H1 (cell line): ENCODE results near the gene LAMC3. TPM values are rescaled to one million over a fixed set of nuclear protein-coding genes. Genes with fewer than 3 reads are reported as not detected.
A peak's percentile ranks its signal among the peaks of the same experiment; 100 is the strongest.

ENCODE experiments used
- CTCF ChIA-PET: fragments of 300-600 bp; sonication (Branson Sonifier 250); formaldehyde crosslinking; loops from one replicate; lab custom pipeline; 2021; ENCODE audit not compliant: partially characterized antibody; lab: Charles Lee
- POLR2A ChIA-PET: fragments of 300-600 bp; sonication (Branson Sonifier 250); formaldehyde crosslinking; loops from one replicate; lab custom pipeline; 2021; ENCODE audit warnings: inconsistent platforms; ENCODE audit not compliant: partially characterized antibody; lab: Charles Lee
- DNase-seq, 2 experiments: peaks; one replicate each; pipeline versions ENCODE4 v3.0.0 to v3.0.0-alpha.2; 2010 to 2022; ENCODE audit warnings: low spot score in 2 of 2, low read depth in 1 of 2, mixed read lengths in 1 of 2
- FAIRE-seq: peaks from 2 replicates; lab custom pipeline; 2011; peaks lifted over from hg19 to GRCh38; lab: Jason Lieb, UNC
- H2AFZ ChIP-seq: 2 replicates; pipeline ENCODE4 v1.8.1; 2012; ENCODE audit warnings: low read length, inconsistent platforms
- H2AK5ac ChIP-seq: 2 replicates; pipeline ENCODE4 v1.6.1; 2013; ENCODE audit warnings: low read depth, low read length
- H2BK120ac ChIP-seq: replicated peaks from 2 replicates; pipeline ENCODE3; 2013; ENCODE audit warnings: low read depth, low read length, inconsistent platforms
- H2BK12ac ChIP-seq: 2 replicates; pipeline ENCODE4 v1.6.1; 2013; ENCODE audit warnings: low read depth, low read length
- H2BK15ac ChIP-seq: 2 replicates; pipeline ENCODE4 v1.6.1; 2013; ENCODE audit warnings: low read length
- H2BK20ac ChIP-seq: 2 replicates; pipeline ENCODE4 v1.6.1; 2013; ENCODE audit warnings: low read length
- H2BK5ac ChIP-seq: 2 replicates; pipeline ENCODE4 v1.6.1; 2013; ENCODE audit warnings: low read depth, low read length
- H3K14ac ChIP-seq: 2 replicates; pipeline ENCODE4 v1.6.1; 2013; ENCODE audit warnings: inconsistent platforms; ENCODE audit not compliant: insufficient read length
- H3K18ac ChIP-seq: 2 replicates; pipeline ENCODE4 v1.6.1; 2013; ENCODE audit warnings: low read length; ENCODE audit errors: extremely low read depth
- H3K23ac ChIP-seq: 2 replicates; pipeline ENCODE4 v1.6.1; 2013; ENCODE audit warnings: inconsistent platforms; ENCODE audit not compliant: insufficient read length
- H3K23me2 ChIP-seq: 2 replicates; pipeline ENCODE4 v1.6.1; 2013; ENCODE audit warnings: low read depth, low read length
- H3K27ac ChIP-seq: 2 replicates; pipeline ENCODE4 v1.6.1; 2011; ENCODE audit warnings: low read depth, low read length, inconsistent platforms
- H3K27me3 ChIP-seq, 4 experiments: replicated peaks in 1 of 4; 1 replicate in 1 of 4; 2 replicates in 3 of 4; pipeline versions ENCODE4 v1.6.1 to v1.8.1; 2011 to 2013; ENCODE audit warnings: low read length in 3 of 4, mild to moderate bottlenecking in 3 of 4, inconsistent platforms in 2 of 4, mixed read lengths in 2 of 4, moderate library complexity in 1 of 4; ENCODE audit not compliant: control insufficient read depth in 3 of 4, insufficient read depth in 3 of 4; ENCODE audit errors: extremely low read depth in 1 of 4
- H3K36me3 ChIP-seq, 4 experiments: 2 replicates each; pipeline versions ENCODE4 v1.6.1 to v1.8.1; 2011 to 2013; ENCODE audit warnings: mild to moderate bottlenecking in 4 of 4, low read length in 3 of 4, moderate library complexity in 2 of 4, control low read depth in 1 of 4, inconsistent platforms in 1 of 4; ENCODE audit not compliant: insufficient read depth in 4 of 4, control insufficient read depth in 2 of 4
- H3K4ac ChIP-seq: replicated peaks from 2 replicates; pipeline ENCODE3; 2013; ENCODE audit warnings: low read length, low read depth, mixed read lengths, inconsistent platforms; ENCODE audit not compliant: insufficient read length
- H3K4me1 ChIP-seq, 4 experiments: replicated peaks in 1 of 4; 1 replicate in 1 of 4; 2 replicates in 3 of 4; pipeline versions ENCODE4 v1.6.1 to v1.8.1; 2011 to 2013; ENCODE audit warnings: low read length in 3 of 4, inconsistent platforms in 2 of 4, mixed read lengths in 1 of 4; ENCODE audit not compliant: insufficient read depth in 4 of 4, control insufficient read depth in 3 of 4
- H3K4me2 ChIP-seq, 2 experiments: 2 replicates each; pipeline versions ENCODE4 v1.6.1 to v1.8.1; 2011 to 2013; ENCODE audit warnings: low read depth in 2 of 2, low read length in 2 of 2, control low read depth in 1 of 2, inconsistent platforms in 1 of 2, mild to moderate bottlenecking in 1 of 2; ENCODE audit not compliant: insufficient read depth in 1 of 2
- H3K4me3 ChIP-seq, 4 experiments: fragments of 200-600, 300-600 bp in 1 of 4; sonication (generic), shearing (Covaris generic), sonication (Bioruptor Twin) in 1 of 4; 2 replicates each; pipeline versions ENCODE4 v1.5.1 to v1.8.1; 2011 to 2016; ENCODE audit warnings: low read length in 4 of 4, low read depth in 3 of 4, control low read depth in 2 of 4, inconsistent platforms in 2 of 4, mild to moderate bottlenecking in 2 of 4, mixed read lengths in 1 of 4, moderate library complexity in 1 of 4; ENCODE audit not compliant: insufficient read depth in 2 of 4; ENCODE audit errors: extremely low read depth in 1 of 4
- H3K56ac ChIP-seq: replicated peaks from 2 replicates; pipeline ENCODE3; 2013; ENCODE audit warnings: low read depth, mild to moderate bottlenecking, mixed read lengths, low read length, inconsistent platforms; ENCODE audit not compliant: insufficient read length
- H3K79me1 ChIP-seq: 2 replicates; pipeline ENCODE4 v1.6.1; 2013; ENCODE audit warnings: low read depth, low read length, control low read depth
- H3K79me2 ChIP-seq, 2 experiments: 2 replicates each; pipeline versions ENCODE4 v1.6.1 to v1.8.1; 2012 to 2013; ENCODE audit warnings: low read length in 2 of 2, mild to moderate bottlenecking in 2 of 2, inconsistent platforms in 1 of 2; ENCODE audit not compliant: insufficient read depth in 2 of 2, control insufficient read depth in 1 of 2
- H3K9ac ChIP-seq, 4 experiments: replicated peaks in 1 of 4; 1 replicate in 1 of 4; 2 replicates in 3 of 4; pipeline versions ENCODE4 v1.6.1 to v1.8.1; 2011 to 2013; ENCODE audit warnings: low read depth in 3 of 4, low read length in 3 of 4, control low read depth in 2 of 4, mild to moderate bottlenecking in 2 of 4, moderate library complexity in 2 of 4, inconsistent platforms in 1 of 4; ENCODE audit errors: extremely low read depth in 1 of 4
- H3K9me3 ChIP-seq, 2 experiments: 2 replicates each; pipeline versions ENCODE4 v1.6.1 to v1.8.1; 2012 to 2013; ENCODE audit warnings: mild to moderate bottlenecking in 2 of 2, moderate library complexity in 2 of 2, control low read depth in 1 of 2, inconsistent platforms in 1 of 2, low read depth in 1 of 2, low read length in 1 of 2, mixed read lengths in 1 of 2; ENCODE audit not compliant: insufficient read depth in 2 of 2
- H4K20me1 ChIP-seq, 2 experiments: replicated peaks in 1 of 2; 2 replicates each; pipeline versions ENCODE3 to v1.8.1; 2011 to 2013; ENCODE audit warnings: inconsistent platforms in 2 of 2, low read length in 2 of 2, mild to moderate bottlenecking in 1 of 2; ENCODE audit not compliant: insufficient read depth in 2 of 2, control insufficient read depth in 1 of 2
- H4K5ac ChIP-seq: 2 replicates; pipeline ENCODE4 v1.6.1; 2013; ENCODE audit warnings: low read length, low read depth, mixed read lengths, inconsistent platforms; ENCODE audit not compliant: insufficient read length
- H4K8ac ChIP-seq: 2 replicates; pipeline ENCODE4 v1.8.0; 2013; ENCODE audit warnings: mild to moderate bottlenecking, moderate library complexity, low read length, inconsistent platforms; ENCODE audit not compliant: insufficient read depth; ENCODE audit errors: extremely low read depth
- H4K91ac ChIP-seq: replicated peaks from 2 replicates; pipeline ENCODE3; 2013; ENCODE audit warnings: low read length, mixed read lengths, inconsistent platforms; ENCODE audit not compliant: insufficient read length
- KDM1A ChIP-seq: fragments of 200-600, 300-600 bp; sonication (generic); IDR thresholded peaks from 2 replicates; pipeline ENCODE4 v1.7.1; 2016; ENCODE audit warnings: mild to moderate bottlenecking, low read length, borderline replicate concordance
- ZNF274 ChIP-seq: IDR thresholded peaks from 2 replicates; pipeline ENCODE4 v1.7.0; 2012; ENCODE audit warnings: low read length, borderline replicate concordance; ENCODE audit errors: extremely low read depth
- WGBS, 2 experiments: shearing (Covaris generic) in 1 of 2; methylation state at CpG; one replicate each; pipeline versions ENCODE4 v1.1.6 to v1.1.7; 2013 to 2015; ENCODE audit warnings: low lambda C conversion rate in 2 of 2, mixed read lengths in 2 of 2, inconsistent platforms in 1 of 2, low coverage in 1 of 2, missing lambda C conversion rate in 1 of 2; ENCODE audit not compliant: insufficient replicate concordance in 2 of 2, insufficient coverage in 1 of 2, insufficient read length in 1 of 2; ENCODE audit errors: extremely low coverage in 1 of 2, missing lambda C conversion rate in 1 of 2; 5-methylcytosine and 5-hydroxymethylcytosine counted together
- polyA plus RNA-seq, 7 experiments: library from polyadenylated mRNA; depleted of rRNA in 3 of 7; stranded (reverse) in 5 of 7; unstranded in 2 of 7; fragments of >200 nt in 5 of 7; fragments of 200-250 nt in 2 of 7; gene quantifications; 1 replicate in 5 of 7; 2 replicates in 1 of 7; 4 replicates in 1 of 7; pipeline versions ENCODE4 v1.2.1 to v1.2.3, GENCODE V29; 2011 to 2013; ENCODE audit warnings: missing spikeins in 2 of 7, mixed read lengths in 2 of 7
- total RNA-seq: library from RNA; stranded (reverse); fragmentation: NEBNext Ultra II Directional; extraction: Animal tissue kit (Norgen Biotek cat#: 25700); gene quantifications from 2 replicates; pipeline ENCODE4 v1.2.1, GENCODE V29; 2021

LAMC3 gene
- total and polyA plus RNA-seq, 2 of the 8 experiments (the other 6 are each of a cell fraction or from before 2014, with no cell fraction given): 9.3 to 12.3 TPM

DNA sequence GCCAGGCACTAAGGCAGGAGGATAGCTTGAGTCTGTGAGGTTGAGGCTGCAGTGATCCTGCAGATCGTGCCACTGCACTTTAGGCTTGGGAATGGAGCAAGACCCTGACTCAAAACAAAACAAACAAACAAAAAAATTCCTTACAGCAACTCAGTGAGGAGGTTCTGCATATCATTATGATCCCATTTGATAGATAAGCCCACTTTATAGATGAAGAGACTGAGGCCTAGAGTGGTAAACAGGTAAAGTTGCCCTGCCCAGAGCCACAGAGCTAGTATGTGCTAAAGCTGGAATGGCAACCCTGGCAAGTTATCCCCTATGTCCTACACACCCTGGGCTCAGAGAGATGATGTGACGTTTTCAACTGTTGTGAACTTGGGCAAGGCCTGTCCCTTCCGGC is 94.6 kb downstream of the LAMC3 start:
- WGBS, 2 experiments: 81% methylated on average over 3 of the region's 3 CpGs; no CpG with 5 or more reads in 1 of the 2 experiments
- H3K4me3 ChIP-seq: no peak overlapping the region
- H3K18ac ChIP-seq: no peak overlapping the region

More for the DNA sequence above, 94.6 kb downstream of the LAMC3 start:
- peaks cover 2 to 3% of the 10 kb centered on the region in 2 experiments for H4K20me1 ChIP-seq
- H4K8ac ChIP-seq: no peak overlapping the region
- no peak overlapping the region for H3K14ac ChIP-seq
- no peak overlapping the region for H2BK120ac ChIP-seq
- H2BK5ac ChIP-seq: peak overlapping the region; percentile 88
- peaks cover 8 to 49% (median 36%) of the 10 kb centered on the region in 4 experiments for H3K4me1 ChIP-seq
- peaks cover 7 to 32% (median 11%) of the 10 kb centered on the region in 4 experiments; a peak in 7 of 8 replicates for H3K36me3 ChIP-seq
- H3K4ac ChIP-seq: peak overlapping the region; percentile 40
- H3K79me1 ChIP-seq: peaks cover 5% of the 10 kb centered on the region
- no peaks in the 10 kb centered on the region for H3K23me2 ChIP-seq
- TF ChIP-seq ZNF274 (no peak), KDM1A (peak; percentile 87; the same call in 1 of the 2 replicates)
- H2AK5ac ChIP-seq: peak overlapping the region; percentile 82
- no peak overlapping the region for H4K5ac ChIP-seq
- ChIA-PET POLR2A (interaction anchor here (1.4 to 32.4 kb wide), 3 partner anchors 0 to 16 kb away, joined by 3 to 751 read pairs (median 751); partner anchors contain the start of genes AIF1L and NUP214), CTCF (interaction anchor here (1.3 to 6.3 kb wide), 4 partner anchors 8 to 57 kb away, joined by 3 to 47 read pairs (median 8); no protein-coding TSS in a partner anchor)
- peak overlapping the region; percentile 88; the same call in 1 of the 2 replicates for H2BK15ac ChIP-seq
- H3K79me2 ChIP-seq: peaks cover 0 to 9% of the 10 kb centered on the region in 2 experiments; a peak in 1 of 4 replicates
- H3K4me2 ChIP-seq: peak overlapping the region; percentile 18 to 27; a peak in 2 of 4 replicates
- no peaks in the 10 kb centered on the region for H3K27me3 ChIP-seq
- no peak overlapping the region; a peak in 2 of 7 replicates for H3K9ac ChIP-seq
- no peak overlapping the region for H3K27ac ChIP-seq
- H2BK12ac ChIP-seq: 0 out of 2 replicates have a peak overlapping the region, but pooled peaks have one; percentile 3
- no peak overlapping the region for H4K91ac ChIP-seq
- 0 out of 2 replicates have a peak overlapping the region, but pooled peaks have one; percentile 80 for H2BK20ac ChIP-seq
- no peak overlapping the region for H3K56ac ChIP-seq
- no peaks in the 10 kb centered on the region for H3K9me3 ChIP-seq
- DNase-seq: no peak
- no peak overlapping the region for H2AFZ ChIP-seq
- H3K23ac ChIP-seq: no peak overlapping the region
- no peak for FAIRE-seq
